CD4-positive, alpha-beta T cell treated with Interleukin-2 at 100 ng/mL for 4 hours (primary cell): ENCODE measurements around the gene PALD1.
"Not testable (repeated sequence)": the region's sequence is repeated elsewhere in the genome, so short reads cannot be mapped to it uniquely, and the experiment has no call there.

Experiments
- DNase-seq: peaks from one replicate; pipeline ENCODE4 v3.0.0-alpha.2; 2020; ENCODE audit warnings: low spot score

Gene PALD1

DNA sequence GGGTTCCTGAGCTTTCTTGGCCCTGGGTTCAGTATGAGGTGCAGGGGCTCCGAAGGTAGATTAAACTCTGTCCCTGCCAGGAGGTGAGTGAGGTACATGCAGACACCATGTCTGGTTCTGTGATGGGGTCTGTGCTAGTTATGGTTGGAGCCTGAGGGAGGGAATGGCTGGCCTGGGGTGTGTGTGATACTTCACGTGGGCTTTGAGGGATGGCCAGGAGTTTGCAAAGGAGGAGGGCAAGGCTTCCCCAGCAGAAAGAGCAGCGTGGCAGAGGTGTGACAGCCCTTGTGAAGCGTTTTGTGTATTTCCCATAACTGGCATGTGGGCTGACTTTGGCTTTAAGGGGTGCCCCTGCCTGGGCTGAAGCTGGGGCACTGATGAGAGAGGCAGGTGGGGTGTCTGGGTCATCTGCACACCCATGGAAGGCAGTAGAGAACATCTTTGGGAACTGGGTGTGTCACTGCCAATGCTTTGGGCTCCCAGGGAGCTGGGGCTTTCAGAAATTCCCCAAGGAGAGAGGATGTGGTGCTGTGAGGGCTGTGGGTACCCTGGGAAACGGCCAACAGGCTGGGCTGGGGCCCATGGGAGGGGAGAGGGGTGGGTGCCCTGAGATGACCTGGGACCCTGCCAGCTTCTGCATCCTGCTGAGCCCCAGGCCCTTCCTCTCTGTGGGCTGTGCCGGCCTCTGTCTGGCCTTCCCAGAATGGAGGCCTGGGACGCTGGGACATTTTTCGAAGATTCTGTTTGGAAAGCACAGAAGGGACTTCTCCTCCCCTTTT lies 4.6 kb downstream of the PALD1 start:
- DNase-seq, result no peak

- DNase-seq, result not testable (repeated sequence)
Measured at GRCh38 chr10:70483872-70484271, 5.3 kb downstream of the PALD1 start.

- DNase-seq, result no peak
Measured at GRCh38 chr10:70487824-70488223, 9.3 kb downstream of the PALD1 start.

DNA sequence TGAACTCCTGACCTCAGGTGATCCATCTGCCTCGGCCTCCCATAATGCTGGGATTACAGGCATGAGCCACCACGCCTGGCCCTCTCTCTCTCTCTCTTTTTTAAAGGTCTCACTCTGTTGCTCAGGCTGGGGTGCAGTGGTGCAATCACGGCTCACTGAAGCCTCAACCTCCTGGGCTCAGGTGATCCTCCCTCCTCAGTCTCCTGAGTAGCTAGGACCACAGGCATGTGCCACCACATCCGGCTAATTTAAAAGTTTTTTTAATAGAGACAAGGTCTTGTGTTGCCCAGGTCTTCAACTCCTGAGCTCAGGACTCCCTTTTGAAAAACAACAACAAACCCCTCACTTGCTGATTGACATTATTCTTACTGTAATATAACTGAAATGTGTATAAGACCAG lies 11.6 kb downstream of the PALD1 start:
- no peak for DNase-seq

- no peak for DNase-seq
Measured at GRCh38 chr10:70491614-70492013, 13.0 kb downstream of the PALD1 start.

DNA sequence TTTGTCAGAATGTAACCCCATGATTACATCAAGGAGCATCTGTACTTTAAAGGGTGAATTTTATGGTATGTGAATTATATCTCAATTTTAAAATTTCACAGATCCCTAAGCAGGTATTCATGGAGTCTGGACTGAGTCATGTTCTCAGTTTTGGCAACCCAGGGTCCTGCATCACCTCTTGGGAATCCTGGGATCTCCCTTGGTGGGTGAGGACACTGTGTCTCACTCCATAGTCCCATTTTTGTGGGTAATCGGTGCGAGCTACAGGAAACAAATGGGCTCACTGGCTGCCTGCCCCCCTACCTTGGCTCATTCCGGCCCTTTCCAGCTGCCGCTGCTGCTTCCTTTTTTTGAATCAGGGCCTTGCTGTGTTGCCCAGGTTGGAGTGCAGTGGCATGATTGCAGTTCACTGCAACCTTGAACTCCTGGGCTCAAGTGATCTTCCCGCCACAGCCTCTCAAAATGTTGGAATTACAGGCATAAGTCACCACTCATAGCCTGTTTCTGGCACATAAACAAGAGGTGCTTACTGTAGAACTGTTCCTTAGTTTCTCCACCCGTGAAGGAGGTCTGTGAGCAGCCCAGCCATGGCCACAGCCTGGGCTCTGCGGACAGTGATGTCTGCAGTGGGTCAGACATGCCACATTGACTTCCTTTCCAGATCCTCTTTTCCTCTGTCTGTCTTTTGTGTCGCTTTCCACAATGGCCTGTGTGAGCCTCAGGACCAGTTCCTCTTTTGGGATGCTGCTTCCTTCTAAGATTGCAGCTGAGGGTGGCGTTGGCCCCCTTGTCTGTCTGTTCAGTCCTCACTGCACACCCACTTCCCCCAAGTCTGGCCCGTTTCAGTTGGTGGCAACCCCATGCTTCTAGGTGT lies 14.5 kb downstream of the PALD1 start:
- DNase-seq, result no peak

DNA sequence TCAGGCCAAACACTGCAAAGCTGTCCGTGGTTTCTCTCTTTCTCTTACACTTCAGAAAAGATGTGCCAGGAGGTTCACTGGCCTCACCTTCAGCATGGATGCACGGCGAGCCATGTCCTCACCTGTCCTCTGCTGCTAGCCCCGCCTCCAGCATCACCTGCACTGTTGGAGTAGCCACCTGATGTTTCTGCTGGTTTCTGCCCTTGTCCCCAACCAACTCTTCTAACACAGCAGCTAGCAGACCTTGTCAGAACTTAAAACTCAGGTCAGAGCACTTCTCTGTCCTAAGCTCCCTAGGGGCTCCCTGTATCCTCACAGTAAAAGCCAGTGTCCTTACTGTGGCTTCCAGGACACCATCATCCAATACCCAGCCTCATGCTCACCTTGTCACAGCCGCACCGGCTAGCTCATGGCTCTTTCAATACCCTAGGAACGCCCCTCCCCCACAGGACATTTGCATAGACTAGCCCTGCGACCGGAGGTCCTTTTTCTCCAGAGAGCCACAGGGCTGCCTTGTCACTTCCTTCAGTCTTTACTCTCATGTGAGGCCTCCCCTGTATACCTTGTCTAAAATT lies 15.2 kb downstream of the PALD1 start:
- no peak for DNase-seq

- no peak for DNase-seq
Measured at GRCh38 chr10:70494536-70494935, 16.0 kb downstream of the PALD1 start.

DNA sequence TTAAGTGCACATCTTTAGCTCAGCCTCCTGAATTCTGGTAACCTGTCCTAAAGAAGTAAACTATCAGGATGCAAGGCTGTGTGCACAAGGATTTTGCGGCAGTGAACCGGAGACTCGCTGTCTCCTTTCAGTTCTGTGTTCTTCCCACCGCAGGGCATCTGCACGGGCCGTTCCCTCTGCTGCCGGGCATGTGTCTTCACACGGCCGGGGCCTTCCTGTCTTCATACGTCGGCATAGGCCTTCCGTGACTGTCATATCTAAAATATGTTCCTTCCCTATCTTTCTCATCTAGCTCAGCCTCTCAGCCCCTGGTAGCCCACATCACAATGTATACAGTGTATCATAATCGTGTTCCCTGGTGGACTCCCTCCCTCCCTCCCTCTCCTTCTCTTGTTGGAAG lies 16.4 kb downstream of the PALD1 start:
- DNase-seq, result no peak

DNA sequence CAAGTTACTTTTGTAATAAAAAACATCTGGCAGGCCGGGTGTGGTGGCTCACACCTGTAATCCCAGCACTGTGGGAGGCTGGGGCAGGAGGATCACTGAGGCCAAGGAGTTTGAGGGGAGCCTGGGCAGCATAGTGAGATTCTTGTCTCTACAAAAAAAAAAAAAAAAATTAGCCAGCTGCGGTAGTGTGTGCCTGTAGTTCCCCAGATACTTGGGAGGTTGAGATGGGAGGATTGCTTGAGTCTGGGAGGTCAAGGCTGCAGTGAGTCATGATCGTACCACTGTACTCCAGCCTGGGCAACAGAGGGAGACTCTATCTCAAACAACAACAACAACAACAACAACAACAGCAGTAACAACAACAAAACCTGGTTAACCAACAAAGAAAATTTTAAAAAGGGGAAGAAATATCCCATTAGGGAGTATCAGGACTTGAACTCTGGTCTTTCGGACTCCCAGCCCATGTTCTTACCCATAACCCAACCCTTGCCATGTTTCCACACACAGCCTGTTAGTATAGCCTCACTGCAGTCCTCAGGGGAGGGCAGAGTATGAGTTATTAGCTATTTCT lies 17.2 kb downstream of the PALD1 start:
- no peak for DNase-seq

DNA sequence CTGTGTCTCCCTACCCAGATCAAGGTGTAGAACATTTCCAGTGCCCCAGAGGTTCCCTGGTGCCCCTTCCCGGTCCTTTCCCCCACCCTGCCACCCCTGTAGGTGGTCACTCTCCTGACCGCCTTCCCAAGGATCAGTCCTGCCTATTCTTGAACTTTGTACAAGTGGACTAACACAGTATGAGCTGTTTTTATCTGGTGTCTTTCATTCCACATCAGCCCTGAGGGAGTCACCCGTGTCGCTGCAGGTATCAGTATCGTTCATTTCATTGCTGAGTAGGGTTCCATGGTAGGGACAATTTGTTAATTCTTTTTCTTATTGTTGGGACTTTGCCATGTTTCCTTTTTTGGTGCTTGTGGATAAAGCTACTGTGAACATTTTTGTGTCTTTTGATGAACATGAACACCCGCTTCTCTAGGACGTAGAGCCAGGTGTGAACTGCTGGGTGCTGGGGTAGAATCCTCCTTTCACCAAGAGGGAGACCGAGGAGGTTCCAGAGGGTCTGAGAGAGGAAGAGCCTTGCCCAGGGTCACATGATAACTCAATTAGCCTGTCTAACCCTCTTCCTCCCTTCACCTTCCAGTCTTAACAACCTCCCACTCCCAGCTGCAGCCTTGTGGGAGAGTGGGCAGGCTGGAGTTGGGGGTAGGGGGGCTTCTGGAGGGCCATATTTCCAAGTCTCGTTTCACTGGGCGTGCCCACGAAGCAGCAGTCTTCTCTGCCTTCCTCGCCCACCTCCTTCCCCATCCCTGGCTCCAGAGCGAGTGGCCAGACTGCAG lies 18.0 kb downstream of the PALD1 start:
- DNase-seq, result no peak

- no peak for DNase-seq
Measured at GRCh38 chr10:70497120-70497545, 18.6 kb downstream of the PALD1 start.

GRCh38 chr10:70498970-70499835 lies 20.6 kb downstream of the PALD1 start:
- DNase-seq, result no peak

DNA sequence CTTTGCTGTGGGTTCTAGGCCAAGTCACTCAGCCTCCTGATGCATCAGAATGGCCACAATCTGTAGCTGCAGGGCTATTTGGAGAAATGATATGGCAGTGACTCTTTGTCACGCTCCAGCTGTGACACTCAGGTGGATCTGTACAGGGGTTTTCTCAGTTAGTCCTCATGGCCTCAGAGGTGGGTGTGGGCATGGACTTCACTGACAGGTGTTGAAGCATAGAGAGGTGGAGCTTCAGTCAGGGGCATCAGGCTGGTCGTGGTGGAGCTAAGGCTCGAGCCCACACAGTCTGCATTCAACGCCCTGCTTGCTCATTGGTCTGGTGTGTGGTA lies 21.2 kb downstream of the PALD1 start:
- no peak for DNase-seq

DNA sequence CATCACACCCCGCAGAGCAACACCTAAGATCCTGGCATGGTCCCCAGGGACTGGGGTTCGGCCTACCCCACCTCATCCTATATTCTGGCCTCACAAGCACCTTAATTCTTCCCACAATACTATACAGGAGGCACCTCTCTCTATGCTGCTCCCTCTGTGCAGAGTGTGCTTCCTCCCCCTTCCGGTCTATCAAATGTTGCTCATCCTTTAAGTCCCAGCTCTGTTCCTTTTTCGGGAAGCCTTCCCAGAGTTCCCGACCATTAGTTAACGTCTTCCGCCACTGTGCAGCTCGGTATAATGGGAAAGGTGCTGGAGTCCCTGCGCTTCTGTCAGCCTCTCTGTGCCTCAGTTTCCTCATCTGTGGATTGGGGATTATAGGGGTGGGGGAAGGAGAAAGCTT lies 21.8 kb downstream of the PALD1 start:
- DNase-seq, result no peak

- no peak for DNase-seq
Measured at GRCh38 chr10:70500812-70501301, 22.3 kb downstream of the PALD1 start.

DNA sequence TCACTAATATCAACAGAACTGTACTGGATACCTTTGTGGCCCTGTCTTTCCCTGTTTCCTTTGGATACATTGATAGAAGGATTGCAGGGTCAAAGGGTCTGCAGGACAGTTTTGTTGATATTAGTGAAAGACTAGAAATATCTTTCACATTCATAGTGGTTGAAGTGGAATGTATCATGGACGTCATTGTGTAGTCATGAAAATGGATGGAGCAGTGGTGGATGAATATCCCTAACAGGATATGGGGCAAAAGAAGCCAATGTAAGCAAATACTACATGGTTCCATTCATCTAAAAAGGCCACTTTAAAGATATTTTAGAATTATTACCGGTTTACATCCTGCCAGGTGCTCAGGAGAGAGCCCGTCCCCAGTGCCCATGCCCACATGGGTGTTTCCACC lies 23.8 kb downstream of the PALD1 start:
- DNase-seq, result no peak

- DNase-seq, result no peak
Measured at GRCh38 chr10:70503776-70504175, 25.2 kb downstream of the PALD1 start.

- DNase-seq, result no peak
Measured at GRCh38 chr10:70504521-70505358, 26.2 kb downstream of the PALD1 start.

GRCh38 chr10:70505908-70506307 lies 27.3 kb downstream of the PALD1 start:
- no peak for DNase-seq
